K562 (cell line): ENCODE results near the gene CDADC1. TPM values are rescaled to one million over a fixed set of nuclear protein-coding genes. Genes with fewer than 3 reads are reported as not detected.
A peak's percentile ranks its signal among the peaks of the same experiment; 100 is the strongest.

Experiments
- ATAC-seq: fragments of 200-7000 bp; cut with Tn5 transposase; 3 replicates; pipeline ENCODE4 v1.9.1; 2020; ENCODE audit warnings: moderate library complexity
- BruUV-seq: library from RNA; stranded (reverse); fragments of 400-500 nt; replicated peaks from 2 replicates; lab custom pipeline; 2021; lab: Mats Ljungman, UMichigan
- CTCF ChIA-PET: fragments of 300-600 bp; formaldehyde crosslinking; extraction: SDS; loops from one replicate; lab custom pipeline; 2021; ENCODE audit warnings: low intra/inter-chr PET ratio; lab: Yijun Ruan, JAX
- POLR2A ChIA-PET: fragments of 300-600, 350-650 bp; sonication (Branson Sonifier 250); formaldehyde crosslinking; extraction: SDS; loops from one replicate; lab custom pipeline; 2021; ENCODE audit warnings: antibody characterized with exemption, inconsistent platforms; lab: Yijun Ruan, JAX
- DNase-seq, 4 experiments: peaks; one replicate each; pipeline versions ENCODE4 v3.0.0 to v3.0.0-alpha.2; 2011 to 2018; ENCODE audit warnings: low spot score in 3 of 4, mixed read lengths in 3 of 4; ENCODE audit errors: extremely low read depth in 1 of 4
- FAIRE-seq: peaks from 2 replicates; lab custom pipeline; 2011; peaks lifted over from hg19 to GRCh38; lab: Jason Lieb, UNC
- H2AFZ ChIP-seq: 2 replicates; pipeline ENCODE4 v1.6.0; 2011; ENCODE audit warnings: low read depth, low read length, control low read depth, inconsistent platforms
- H3K27ac ChIP-seq: fragments of 200-600 bp; 3 replicates; pipeline ENCODE4 v1.8.0; 2011; ENCODE audit warnings: low read depth, mild to moderate bottlenecking, control low read depth, inconsistent platforms, low read length, moderate library complexity, mixed read lengths; ENCODE audit errors: extremely low read depth
- H3K27me3 ChIP-seq, 2 experiments: fragments of 300-600 bp in 1 of 2; 2 replicates in 1 of 2; 3 replicates in 1 of 2; pipeline versions ENCODE4 v1.6.0 to v1.8.0; 2011; ENCODE audit warnings: inconsistent platforms in 2 of 2, low read length in 2 of 2, mild to moderate bottlenecking in 1 of 2, mixed read lengths in 1 of 2, moderate library complexity in 1 of 2; ENCODE audit not compliant: control insufficient read depth in 2 of 2, insufficient read depth in 2 of 2
- H3K36me3 ChIP-seq: fragments of 300-600 bp; 3 replicates; pipeline ENCODE4 v1.8.0; 2011; ENCODE audit warnings: mild to moderate bottlenecking, low read length, inconsistent platforms; ENCODE audit not compliant: control insufficient read depth, insufficient read depth
- H3K4me1 ChIP-seq, 2 experiments: fragments of 200-600 bp in 1 of 2; replicated peaks in 1 of 2; 2 replicates in 1 of 2; 3 replicates in 1 of 2; pipeline versions ENCODE4 v1.5.1 to v1.8.0; 2011; ENCODE audit warnings: inconsistent platforms in 2 of 2, low read length in 2 of 2, mild to moderate bottlenecking in 1 of 2, mixed read lengths in 1 of 2, moderate library complexity in 1 of 2; ENCODE audit not compliant: control insufficient read depth in 2 of 2, insufficient read depth in 2 of 2
- H3K4me2 ChIP-seq: 2 replicates; pipeline ENCODE4 v1.6.1; 2011; ENCODE audit warnings: low read length, control low read depth, inconsistent platforms, mixed read lengths; ENCODE audit not compliant: insufficient read depth
- H3K4me3 ChIP-seq: fragments of 200-600 bp; sonication (generic), shearing (Covaris generic); 2 replicates; pipeline ENCODE4 v1.5.1; 2016; ENCODE audit warnings: control low read depth, inconsistent platforms
- H3K79me2 ChIP-seq: fragments of 200-600 bp; 3 replicates; pipeline ENCODE4 v1.8.0; 2011; ENCODE audit warnings: low read length, inconsistent platforms; ENCODE audit not compliant: control insufficient read depth, insufficient read depth
- H3K9ac ChIP-seq, 2 experiments: 2 replicates each; pipeline versions ENCODE4 v1.6.0 to v1.6.1; 2011; ENCODE audit warnings: low read depth in 2 of 2, low read length in 2 of 2, control low read depth in 1 of 2, inconsistent platforms in 1 of 2, mild to moderate bottlenecking in 1 of 2, mixed read lengths in 1 of 2; ENCODE audit not compliant: insufficient read depth in 1 of 2
- H3K9me1 ChIP-seq: one replicate; pipeline ENCODE4 v1.6.0; 2011; ENCODE audit warnings: inconsistent platforms, mild to moderate bottlenecking, low read length, moderate library complexity; ENCODE audit not compliant: control insufficient read depth, insufficient read depth
- H3K9me3 ChIP-seq: replicated peaks from 2 replicates; pipeline ENCODE4 v1.5.1; 2011; ENCODE audit warnings: low read depth, low read length, inconsistent platforms; ENCODE audit not compliant: control insufficient read depth, insufficient read depth
- H4K20me1 ChIP-seq: replicated peaks from 2 replicates; pipeline ENCODE4 v1.6.1; 2011; ENCODE audit warnings: low read length, inconsistent platforms, mixed read lengths; ENCODE audit not compliant: control insufficient read depth, insufficient read depth
- CREB3L1 ChIP-seq: fragments of 450-650 bp; IDR thresholded peaks from 2 replicates; pipeline ENCODE4 v1.6.1; 2014; ENCODE audit warnings: low read depth, mild to moderate bottlenecking, moderate library complexity, borderline replicate concordance
- FIP1L1 ChIP-seq: fragments of 200-400 bp; formaldehyde crosslinking; IDR thresholded peaks from 2 replicates; pipeline ENCODE4 v1.6.1; 2018; ENCODE audit warnings: mild to moderate bottlenecking, low read depth, low read length; ENCODE audit not compliant: poor library complexity, severe bottlenecking
- GATA2 ChIP-seq: sonication (generic); formaldehyde crosslinking; IDR thresholded peaks from 2 replicates; pipeline ENCODE4 v1.4.0; 2020; ENCODE audit warnings: mild to moderate bottlenecking, missing genetic modification reagents
- HLTF ChIP-seq: fragments of 450-650 bp; IDR thresholded peaks from 2 replicates; pipeline ENCODE4 v1.6.1; 2016
- PBX2 ChIP-seq, 2 experiments: IDR thresholded peaks in 1 of 2; conservative IDR thresholded peaks in 1 of 2; 2 replicates each; pipeline ENCODE4 v1.6.1; 2016; ENCODE audit warnings: low read depth in 2 of 2, mild to moderate bottlenecking in 1 of 2, missing compliant biosample characterization in 1 of 2, missing genetic modification characterization in 1 of 2, moderate library complexity in 1 of 2
- TEAD4 ChIP-seq, 2 experiments: sonication (generic) in 1 of 2; formaldehyde crosslinking in 1 of 2; IDR thresholded peaks; 2 replicates each; pipeline versions ENCODE4 v1.6.1 to v1.8.0; 2012 to 2022; ENCODE audit warnings: borderline replicate concordance in 1 of 2, inconsistent platforms in 1 of 2, low read length in 1 of 2, mild to moderate bottlenecking in 1 of 2, missing genetic modification reagents in 1 of 2
- TRIM24 ChIP-seq, 2 experiments: fragments of 450-650 bp; IDR thresholded peaks; 2 replicates each; pipeline ENCODE4 v1.6.1; 2016
- USF2 ChIP-seq: sonication (generic); formaldehyde crosslinking; IDR thresholded peaks from 2 replicates; pipeline ENCODE4 v1.5.0; 2020; ENCODE audit warnings: missing genetic modification reagents
- ZBTB2 ChIP-seq: fragments of 450-650 bp; IDR thresholded peaks from 2 replicates; pipeline ENCODE4 v1.6.1; 2016; ENCODE audit warnings: antibody characterized with exemption
- ZNF197 ChIP-seq: fragments of 200-800 bp; sonication (Bioruptor generic); IDR thresholded peaks from 2 replicates; pipeline ENCODE4 v1.6.1; 2016; ENCODE audit warnings: low read depth, missing genetic modification characterization, missing compliant biosample characterization
- ZNF583 ChIP-seq: fragments of 250-450 bp; sonication (Bioruptor Pico); IDR thresholded peaks from 2 replicates; pipeline ENCODE4 v1.4.0; 2020
- WGBS: fragments of 100-300 bp; shearing (Covaris generic); methylation state at CpG from one replicate; pipeline ENCODE4 v1.1.6; 2016; ENCODE audit warnings: low coverage, mixed read lengths; ENCODE audit not compliant: insufficient coverage; ENCODE audit errors: missing lambda C conversion rate; 5-methylcytosine and 5-hydroxymethylcytosine counted together
- in situ Hi-C: fragments of 300-500 bp; cut with MboI; formaldehyde crosslinking; loops from 4 replicates; pipeline ENCODE4 v1.15.0; 2018; ENCODE audit warnings: inconsistent platforms, mixed read lengths
- intact Hi-C: fragments of 100-400 bp; cut with micrococcal nuclease; formaldehyde crosslinking; loops from 2 replicates; pipeline ENCODE4 v1.14.2; 2022
- polyA plus RNA-seq, 8 experiments: library from polyadenylated mRNA; depleted of rRNA in 4 of 8; stranded (reverse) in 5 of 8; unstranded in 3 of 8; fragments of >200 nt; fragmentation: Nextera tagmentation in 2 of 8; fragmentation: Illumina TruSeq in 1 of 8; extraction: Ambion mirVana in 2 of 8; extraction: Trizol in 1 of 8; gene quantifications; 2 replicates each; pipeline versions ENCODE4 v1.2.1 to v1.2.3, GENCODE V29; 2011 to 2014; ENCODE audit warnings: inconsistent platforms in 1 of 8, missing spikeins in 1 of 8
- total RNA-seq, 7 experiments: library from RNA; depleted of rRNA in 6 of 7; stranded (reverse); fragments of >200 nt in 6 of 7; fragmentation: Illumina TruSeq in 2 of 7; extraction: Trizol in 2 of 7; gene quantifications; 2 replicates each; pipeline versions ENCODE4 v1.2.1 to v1.2.3, GENCODE V29; 2011 to 2021; ENCODE audit warnings: low replicate concordance in 1 of 7

Gene CDADC1
- total and polyA plus RNA-seq, 9 of the 15 experiments (the other 6 are each of a cell fraction or from before 2014, with no cell fraction given) = 4.1 to 11.8 (median 6.3) TPM

GRCh38 chr13:49319951-49320350, 72.2 kb downstream of the CDADC1 start:
- no peak for FAIRE-seq
- ChIA-PET CTCF (no interaction called here), POLR2A (interaction anchor here (0.6 kb wide), 1 partner anchor 63 kb away, joined by 3 read pairs; no protein-coding TSS in a partner anchor)
- in situ Hi-C loops = no loop called here
- Histone ChIP-seq H3K4me1 (peaks cover 0 to 14% of the 10 kb centered on the region in 2 experiments), H4K20me1 (no peaks in the 10 kb centered on the region), H3K79me2 (no peaks in the 10 kb centered on the region), H3K36me3 (no peaks in the 10 kb centered on the region; the same call in 2 of the 3 replicates), H3K9ac (no peak overlapping the region), H3K4me3 (no peak overlapping the region), H3K4me2 (no peak overlapping the region), H3K27me3 (no peaks in the 10 kb centered on the region), H3K9me1 (no peaks in the 10 kb centered on the region), H3K27ac (no peak overlapping the region), H3K9me3 (no peaks in the 10 kb centered on the region), H2AFZ (no peak overlapping the region)
- no peak for DNase-seq
- BruUV-seq = no TSS peak
- TF ChIP-seq USF2 (CRISPR knock-in tag) (no peak), TEAD4 (IDR thresholded peaks at IDR 0.05; ENCODE audit: low read length) (no peak), TEAD4 (CRISPR knock-in tag; IDR thresholded peaks at IDR 0.05; ENCODE audit: borderline replicate concordance) (no peak), ZNF583 (CRISPR knock-in tag) (no peak), HLTF (no peak), FIP1L1 (no peak), ZBTB2 (no peak), TRIM24 (IDR thresholded peaks at IDR 0.05) (no peak), GATA2 (CRISPR knock-in tag) (no peak), PBX2 (CRISPR knock-in tag; IDR thresholded peaks at IDR 0.05; ENCODE audit: low read depth) (no peak), PBX2 (tag; conservative IDR thresholded peaks at IDR 0.05; ENCODE audit: low read depth) (no peak), CREB3L1 (no peak), ZNF197 (CRISPR knock-in tag) (no peak)
- peak; percentile 43; the same call in 1 of the 3 replicates for ATAC-seq
- 72% methylated on average over 2 of the region's 2 CpGs for WGBS
- intact Hi-C loops = no loop called here
